GM23338 (cell line): Measurements from ENCODE around the gene LCE1A. TPM values are rescaled to one million over a fixed set of nuclear protein-coding genes. Genes with fewer than 3 reads are reported as not detected.

Experiments used
- ATAC-seq: fragments of 200-7000 bp; cut with Tn5 transposase; 3 replicates; pipeline ENCODE4 v1.9.1; 2020
- DNase-seq: peaks from one replicate; pipeline ENCODE4 v3.0.0-alpha.2; 2015; ENCODE audit warnings: low spot score
- H2AFZ ChIP-seq: fragments of 200-600 bp; sonication (generic); 2 replicates; pipeline ENCODE4 v1.8.0; 2016; ENCODE audit warnings: antibody characterized with exemption, mild to moderate bottlenecking, moderate library complexity
- H3F3A ChIP-seq: fragments of 200-600 bp; sonication (generic); replicated peaks from 2 replicates; pipeline ENCODE4 v1.8.0; 2017; ENCODE audit warnings: antibody characterized with exemption, mixed run types, low read depth
- H3K27ac ChIP-seq: fragments of 200-600 bp; sonication (generic); 2 replicates; pipeline ENCODE4 v1.6.1; 2016; ENCODE audit warnings: low read depth
- H3K27me3 ChIP-seq: fragments of 200-600 bp; sonication (generic); 2 replicates; pipeline ENCODE4 v1.8.0; 2016; ENCODE audit warnings: mild to moderate bottlenecking, mixed run types, moderate library complexity; ENCODE audit not compliant: insufficient read depth
- H3K36me3 ChIP-seq: fragments of 200-600 bp; sonication (generic); 2 replicates; pipeline ENCODE4 v1.8.0; 2016; ENCODE audit warnings: mild to moderate bottlenecking; ENCODE audit not compliant: insufficient read depth
- H3K4me1 ChIP-seq: fragments of 200-600 bp; sonication (generic); 2 replicates; pipeline ENCODE4 v1.8.0; 2016; ENCODE audit warnings: mild to moderate bottlenecking, moderate library complexity; ENCODE audit not compliant: insufficient read depth
- H3K4me2 ChIP-seq: fragments of 200-600 bp; sonication (generic); 2 replicates; pipeline ENCODE4 v1.7.1; 2017; ENCODE audit warnings: mixed run types
- H3K4me3 ChIP-seq: fragments of 200-600 bp; sonication (generic); 2 replicates; pipeline ENCODE4 v1.6.1; 2016; ENCODE audit warnings: mixed run types
- H3K79me2 ChIP-seq: fragments of 200-600 bp; sonication (generic); replicated peaks from 2 replicates; pipeline ENCODE4 v1.8.0; 2017; ENCODE audit warnings: mild to moderate bottlenecking; ENCODE audit not compliant: insufficient read depth
- H3K9me2 ChIP-seq: fragments of 200-600 bp; sonication (generic); 2 replicates; pipeline ENCODE4 v1.8.0; 2017; ENCODE audit not compliant: insufficient read depth
- H4K20me1 ChIP-seq: fragments of 200-600 bp; sonication (generic); replicated peaks from 2 replicates; pipeline ENCODE4 v1.8.0; 2017; ENCODE audit warnings: mild to moderate bottlenecking; ENCODE audit not compliant: insufficient read depth
- H3K27ac Mint-ChIP-seq: 2 replicates; pipeline ENCODE4 v1.8.0; 2020; ENCODE audit warnings: inconsistent platforms, mild to moderate bottlenecking, moderate library complexity, mixed read lengths
- H3K27me3 Mint-ChIP-seq: 3 replicates; pipeline ENCODE4 v1.8.0; 2022; ENCODE audit warnings: low read depth, mild to moderate bottlenecking, moderate library complexity, mixed read lengths, inconsistent platforms; ENCODE audit not compliant: insufficient read depth, poor library complexity
- H3K36me3 Mint-ChIP-seq: 3 replicates; pipeline ENCODE4 v1.8.0; 2021; ENCODE audit warnings: low read depth, mild to moderate bottlenecking, inconsistent platforms, moderate library complexity, mixed read lengths
- H3K4me1 Mint-ChIP-seq: 3 replicates; pipeline ENCODE4 v1.8.0; 2020; ENCODE audit warnings: mild to moderate bottlenecking, inconsistent platforms, mixed read lengths
- H3K4me3 Mint-ChIP-seq: 3 replicates; pipeline ENCODE4 v1.8.0; 2021; ENCODE audit warnings: moderate library complexity, mild to moderate bottlenecking, inconsistent platforms, mixed read lengths
- H3K9me3 Mint-ChIP-seq: 3 replicates; pipeline ENCODE4 v1.8.0; 2020; ENCODE audit warnings: moderate library complexity, mild to moderate bottlenecking, inconsistent platforms, mixed read lengths
- CREB1 ChIP-seq: fragments of 250-450 bp; sonication (Bioruptor Pico); IDR thresholded peaks from 2 replicates; pipeline ENCODE4 v1.5.0; 2020; ENCODE audit warnings: low read depth, mild to moderate bottlenecking, moderate library complexity
- EZH2 ChIP-seq: fragments of 200-600 bp; sonication (generic); IDR thresholded peaks from one replicate; pipeline ENCODE4 v1.8.0; 2017; ENCODE audit warnings: antibody characterized with exemption, mild to moderate bottlenecking, low read depth; ENCODE audit not compliant: unreplicated experiment
- EZH2phosphoT487 ChIP-seq: fragments of 200-600 bp; sonication (generic); IDR thresholded peaks from one replicate; pipeline ENCODE4 v1.8.1; 2018; ENCODE audit warnings: antibody characterized with exemption; ENCODE audit not compliant: unreplicated experiment
- JUNB ChIP-seq: IDR thresholded peaks from one replicate; pipeline ENCODE4 v1.6.1; 2016; ENCODE audit warnings: antibody characterized with exemption; ENCODE audit not compliant: unreplicated experiment
- POLR2AphosphoS5 ChIP-seq: IDR thresholded peaks from 2 replicates; pipeline ENCODE4 v1.6.1; 2016; ENCODE audit warnings: antibody characterized with exemption, low read depth
- STAT1 ChIP-seq: IDR thresholded peaks from one replicate; pipeline ENCODE4 v1.6.1; 2016; ENCODE audit warnings: antibody characterized with exemption; ENCODE audit not compliant: unreplicated experiment
- ZNF114 ChIP-seq: fragments of 250-450 bp; sonication (Bioruptor Pico); IDR thresholded peaks from 2 replicates; pipeline ENCODE4 v1.5.0; 2020; ENCODE audit warnings: mild to moderate bottlenecking, moderate library complexity
- ZNF331 ChIP-seq: fragments of 250-450 bp; sonication (Bioruptor Pico); IDR thresholded peaks from 2 replicates; pipeline ENCODE4 v1.5.0; 2020; ENCODE audit warnings: low read depth, mild to moderate bottlenecking, moderate library complexity
- long read RNA-seq: library from polyadenylated mRNA; unstranded; transcript quantifications from one replicate; pipeline ENCODE4 v2.0.0, GENCODE V29; 2020; ENCODE audit not compliant: unreplicated experiment
- polyA plus RNA-seq: library from polyadenylated mRNA; unstranded; fragments of >200 nt; fragmentation: Nextera tagmentation; extraction: Ambion mirVana; gene quantifications from 2 replicates; pipeline ENCODE4 v1.2.1, GENCODE V29; 2016
- total RNA-seq: library from RNA; depleted of rRNA; stranded (reverse); fragments of >200 nt; shearing (Covaris generic); gene quantifications from 2 replicates; pipeline ENCODE4 v1.2.3, GENCODE V29; 2014; rRNA removed
- TF ChIP-seq, protein P1 (sequence below): IDR thresholded peaks from 2 replicates; pipeline ENCODE4 v1.6.1; 2016; ENCODE audit warnings: antibody characterized with exemption
- TF ChIP-seq, protein P2 (sequence below), 2 experiments: fragments of 200-600 bp in 1 of 2; sonication (generic) in 1 of 2; conservative IDR thresholded peaks; 2 replicates each; pipeline versions ENCODE4 v1.5.1 to v1.6.1; 2016 to 2017; ENCODE audit warnings: antibody characterized with exemption in 2 of 2, low read depth in 2 of 2, mild to moderate bottlenecking in 2 of 2, moderate library complexity in 1 of 2

LCE1A gene
- total RNA-seq (not detected in 2 replicates), polyA plus RNA-seq (not detected in 2 replicates)
- long read RNA-seq = 0 reads

DNA sequence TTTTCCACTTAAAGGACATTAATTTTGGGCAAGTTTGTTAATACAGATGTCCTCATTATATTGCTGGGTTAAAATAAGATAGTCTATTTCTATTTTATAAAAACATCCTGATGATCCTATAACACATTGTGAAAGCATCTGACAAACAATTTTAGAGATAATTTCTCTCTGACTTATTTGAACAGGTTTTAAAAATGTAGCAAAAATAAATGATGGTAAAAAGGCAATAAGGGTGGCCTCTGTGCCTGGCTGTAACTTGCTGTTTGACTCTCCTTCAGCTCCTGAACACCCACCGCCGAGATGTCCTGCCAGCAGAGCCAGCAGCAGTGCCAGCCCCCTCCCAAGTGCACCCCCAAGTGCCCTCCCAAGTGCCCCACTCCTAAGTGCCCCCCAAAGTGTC, at the start of gene LCE1A:
Gene LCE1A (plus strand): TSS at position 301 of the 400 bp plus-strand sequence. CDS start 0 bp downstream, at position 301.
- Histone ChIP-seq H3K9me2 (no peaks in the 10 kb centered on the region), H2AFZ (peak within 1 kb of the TSS; percentile 32; the same call in 1 of the 2 replicates), H4K20me1 (no peaks in the 10 kb centered on the region), H3K27me3 (no peaks in the 10 kb centered on the region), H3K79me2 (no peaks in the 10 kb centered on the region), H3K4me3 (no peak within 1 kb of the TSS), H3K36me3 (no peaks in the 10 kb centered on the region), H3K27ac (no peak within 1 kb of the TSS), H3K4me2 (no peak within 1 kb of the TSS), H3F3A (no peaks in the 10 kb centered on the region), H3K4me1 (no peaks in the 10 kb centered on the region)
- Mint-ChIP-seq H3K4me1 (no peaks in the 10 kb centered on the region), H3K36me3 (no peaks in the 10 kb centered on the region; the same call in 2 of the 3 replicates), H3K27ac (no peak within 1 kb of the TSS), H3K27me3 (peaks cover 4% of the 10 kb centered on the region), H3K9me3 (peaks cover 26% of the 10 kb centered on the region), H3K4me3 (no peak within 1 kb of the TSS)
- TF ChIP-seq POLR2AphosphoS5 (no peak), ZNF331 (CRISPR knock-in tag) (no peak), CREB1 (no peak), STAT1 (no peak), EZH2phosphoT487 (no peak), ZNF114 (CRISPR knock-in tag) (no peak), EZH2 (no peak), JUNB (no peak)
- TF ChIP-seq, protein P1, sequence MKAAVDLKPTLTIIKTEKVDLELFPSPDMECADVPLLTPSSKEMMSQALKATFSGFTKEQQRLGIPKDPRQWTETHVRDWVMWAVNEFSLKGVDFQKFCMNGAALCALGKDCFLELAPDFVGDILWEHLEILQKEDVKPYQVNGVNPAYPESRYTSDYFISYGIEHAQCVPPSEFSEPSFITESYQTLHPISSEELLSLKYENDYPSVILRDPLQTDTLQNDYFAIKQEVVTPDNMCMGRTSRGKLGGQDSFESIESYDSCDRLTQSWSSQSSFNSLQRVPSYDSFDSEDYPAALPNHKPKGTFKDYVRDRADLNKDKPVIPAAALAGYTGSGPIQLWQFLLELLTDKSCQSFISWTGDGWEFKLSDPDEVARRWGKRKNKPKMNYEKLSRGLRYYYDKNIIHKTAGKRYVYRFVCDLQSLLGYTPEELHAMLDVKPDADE = no peak
- no peak for ATAC-seq
- DNase-seq = no peak

- H4K20me1 ChIP-seq = no peaks in the 10 kb centered on the region
- H3K27ac ChIP-seq = no peak overlapping the region
- Mint-ChIP-seq H3K27me3 (peaks cover 8% of the 10 kb centered on the region), H3K36me3 (no peaks in the 10 kb centered on the region), H3K4me1 (no peaks in the 10 kb centered on the region), H3K27ac (no peak overlapping the region), H3K4me3 (no peak overlapping the region), H3K9me3 (peaks cover 5% of the 10 kb centered on the region; the same call in 2 of the 3 replicates)
- TF ChIP-seq, protein P2, sequence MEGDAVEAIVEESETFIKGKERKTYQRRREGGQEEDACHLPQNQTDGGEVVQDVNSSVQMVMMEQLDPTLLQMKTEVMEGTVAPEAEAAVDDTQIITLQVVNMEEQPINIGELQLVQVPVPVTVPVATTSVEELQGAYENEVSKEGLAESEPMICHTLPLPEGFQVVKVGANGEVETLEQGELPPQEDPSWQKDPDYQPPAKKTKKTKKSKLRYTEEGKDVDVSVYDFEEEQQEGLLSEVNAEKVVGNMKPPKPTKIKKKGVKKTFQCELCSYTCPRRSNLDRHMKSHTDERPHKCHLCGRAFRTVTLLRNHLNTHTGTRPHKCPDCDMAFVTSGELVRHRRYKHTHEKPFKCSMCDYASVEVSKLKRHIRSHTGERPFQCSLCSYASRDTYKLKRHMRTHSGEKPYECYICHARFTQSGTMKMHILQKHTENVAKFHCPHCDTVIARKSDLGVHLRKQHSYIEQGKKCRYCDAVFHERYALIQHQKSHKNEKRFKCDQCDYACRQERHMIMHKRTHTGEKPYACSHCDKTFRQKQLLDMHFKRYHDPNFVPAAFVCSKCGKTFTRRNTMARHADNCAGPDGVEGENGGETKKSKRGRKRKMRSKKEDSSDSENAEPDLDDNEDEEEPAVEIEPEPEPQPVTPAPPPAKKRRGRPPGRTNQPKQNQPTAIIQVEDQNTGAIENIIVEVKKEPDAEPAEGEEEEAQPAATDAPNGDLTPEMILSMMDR (conservative IDR thresholded peaks at IDR 0.05; ENCODE audit: low read depth in 2 of 2) = peak; percentile 70 to 71
- no peak for TF ChIP-seq CREB1
- peak overlapping the region; percentile 74; the same call in 1 of the 2 replicates for H2AFZ ChIP-seq
- H3F3A ChIP-seq = no peaks in the 10 kb centered on the region
- H3K79me2 ChIP-seq = no peaks in the 10 kb centered on the region
- no peak overlapping the region for H3K4me3 ChIP-seq
- H3K36me3 ChIP-seq = no peaks in the 10 kb centered on the region
- ATAC-seq (peak; percentile 86), DNase-seq (peak; percentile 81)
- no peaks in the 10 kb centered on the region for H3K27me3 ChIP-seq
- no peaks in the 10 kb centered on the region for H3K4me1 ChIP-seq
- peaks cover 2% of the 10 kb centered on the region; the same call in 1 of the 2 replicates for H3K9me2 ChIP-seq
- H3K4me2 ChIP-seq = no peak overlapping the region
These were observed 49.6 kb upstream of the LCE1A start for GRCh38 chr1:152777510-152778137.
